ENCODE measurements around the gene EEFSEC. TPM values are rescaled to one million over a fixed set of nuclear protein-coding genes. Genes with fewer than 3 reads are reported as not detected.
A peak's percentile ranks its signal among the peaks of the same experiment; 100 is the strongest.

Gene EEFSEC
- total RNA-seq, 1 donor from 2014 or later: 24.6 TPM

DNA sequence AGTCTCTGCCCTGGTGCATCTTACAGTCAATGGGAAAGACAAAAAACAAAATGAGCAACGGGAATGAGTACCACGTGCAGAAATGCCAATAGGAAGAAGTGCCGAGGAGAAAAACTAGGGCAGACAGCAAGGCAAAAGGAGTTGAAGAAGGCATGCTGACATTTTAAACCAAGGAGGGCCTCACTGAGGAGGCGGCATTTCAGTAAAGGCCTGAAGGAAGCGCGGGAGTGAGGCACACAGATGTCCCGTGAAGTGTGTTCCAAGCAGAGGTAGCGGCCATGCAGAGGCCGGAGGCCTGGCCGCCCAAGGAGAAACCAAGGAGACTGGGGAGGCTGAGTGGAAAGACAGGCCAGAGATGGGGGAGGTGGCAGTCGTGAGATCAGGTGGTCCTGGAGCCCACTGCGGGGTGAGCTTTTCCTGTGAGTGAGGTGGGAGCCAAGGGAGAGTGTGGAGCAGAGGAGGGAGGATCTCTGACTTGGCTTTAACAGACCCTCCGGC lies 278.6 kb downstream of the EEFSEC start:
- no peak overlapping the region for H3K4me3 ChIP-seq
- peaks cover 10% of the 10 kb centered on the region for H3K4me1 ChIP-seq
- TF ChIP-seq POLR2AphosphoS5 (IDR thresholded peaks at IDR 0.05; ENCODE audit: insufficient read depth in 1 of 2, low read depth in 1 of 2) (no peak), POLR2A (IDR thresholded peaks at IDR 0.05) (no peak)
- TF ChIP-seq, protein P1, sequence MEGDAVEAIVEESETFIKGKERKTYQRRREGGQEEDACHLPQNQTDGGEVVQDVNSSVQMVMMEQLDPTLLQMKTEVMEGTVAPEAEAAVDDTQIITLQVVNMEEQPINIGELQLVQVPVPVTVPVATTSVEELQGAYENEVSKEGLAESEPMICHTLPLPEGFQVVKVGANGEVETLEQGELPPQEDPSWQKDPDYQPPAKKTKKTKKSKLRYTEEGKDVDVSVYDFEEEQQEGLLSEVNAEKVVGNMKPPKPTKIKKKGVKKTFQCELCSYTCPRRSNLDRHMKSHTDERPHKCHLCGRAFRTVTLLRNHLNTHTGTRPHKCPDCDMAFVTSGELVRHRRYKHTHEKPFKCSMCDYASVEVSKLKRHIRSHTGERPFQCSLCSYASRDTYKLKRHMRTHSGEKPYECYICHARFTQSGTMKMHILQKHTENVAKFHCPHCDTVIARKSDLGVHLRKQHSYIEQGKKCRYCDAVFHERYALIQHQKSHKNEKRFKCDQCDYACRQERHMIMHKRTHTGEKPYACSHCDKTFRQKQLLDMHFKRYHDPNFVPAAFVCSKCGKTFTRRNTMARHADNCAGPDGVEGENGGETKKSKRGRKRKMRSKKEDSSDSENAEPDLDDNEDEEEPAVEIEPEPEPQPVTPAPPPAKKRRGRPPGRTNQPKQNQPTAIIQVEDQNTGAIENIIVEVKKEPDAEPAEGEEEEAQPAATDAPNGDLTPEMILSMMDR (IDR thresholded peaks at IDR 0.05): no peak
- DNase-seq (ENCODE audit: extremely low spot score in 2 of 2): no peak
- no peaks in the 10 kb centered on the region for H3K9me3 ChIP-seq
- intact Hi-C loops (cut with DNase I): no loop called here
- H3K27me3 ChIP-seq: no peaks in the 10 kb centered on the region
- no peak overlapping the region for H3K27ac ChIP-seq
- H3K36me3 ChIP-seq: no peaks in the 10 kb centered on the region

DNA sequence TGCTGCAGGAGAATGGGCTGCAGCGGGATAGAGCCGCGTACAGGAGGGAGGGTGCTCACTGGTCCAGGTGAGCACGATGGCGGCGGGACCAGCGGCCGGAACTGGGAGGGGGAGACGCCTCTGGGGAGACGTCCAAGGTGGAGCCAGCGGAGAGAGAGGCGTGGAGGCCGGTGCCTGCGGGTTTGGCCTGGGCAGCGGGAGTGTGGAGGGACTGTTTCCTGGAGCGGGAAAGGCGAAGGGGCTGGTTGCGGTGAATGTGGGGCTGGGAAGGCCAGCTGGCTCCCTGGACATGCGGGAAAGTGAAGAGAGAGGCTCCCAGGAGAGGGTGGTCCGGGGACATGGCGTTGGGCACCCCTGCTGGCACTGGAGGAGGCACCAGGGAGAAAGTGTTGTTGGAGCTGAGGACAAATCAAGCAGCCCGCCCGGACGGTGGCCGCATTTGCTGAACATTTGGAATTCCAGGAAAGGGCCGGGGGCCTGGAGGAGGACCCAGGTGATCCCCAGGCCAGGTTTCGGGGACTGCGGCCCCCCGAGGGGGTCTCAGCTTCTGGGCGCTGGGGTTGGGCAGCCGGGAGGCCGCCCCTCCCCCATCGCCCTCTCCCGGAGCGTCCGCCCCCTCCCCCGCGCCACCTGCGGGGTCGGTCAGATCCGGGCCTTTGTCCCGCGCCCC lies 279.2 kb downstream of the EEFSEC start:
- Histone ChIP-seq H3K4me1 (peaks cover 10% of the 10 kb centered on the region), H3K9me3 (no peaks in the 10 kb centered on the region), H3K27ac (no peak overlapping the region), H3K36me3 (no peaks in the 10 kb centered on the region), H3K4me3 (peak overlapping the region; percentile 25 to 49), H3K27me3 (no peaks in the 10 kb centered on the region)
- TF ChIP-seq, protein P1 (IDR thresholded peaks at IDR 0.05): no peak
- TF ChIP-seq POLR2AphosphoS5 (IDR thresholded peaks at IDR 0.05; ENCODE audit: insufficient read depth in 1 of 2, low read depth in 1 of 2) (no peak), POLR2A (IDR thresholded peaks at IDR 0.05) (no peak)
- intact Hi-C loops (cut with DNase I): no loop called here
- DNase-seq (ENCODE audit: extremely low spot score in 2 of 2): no peak

DNA sequence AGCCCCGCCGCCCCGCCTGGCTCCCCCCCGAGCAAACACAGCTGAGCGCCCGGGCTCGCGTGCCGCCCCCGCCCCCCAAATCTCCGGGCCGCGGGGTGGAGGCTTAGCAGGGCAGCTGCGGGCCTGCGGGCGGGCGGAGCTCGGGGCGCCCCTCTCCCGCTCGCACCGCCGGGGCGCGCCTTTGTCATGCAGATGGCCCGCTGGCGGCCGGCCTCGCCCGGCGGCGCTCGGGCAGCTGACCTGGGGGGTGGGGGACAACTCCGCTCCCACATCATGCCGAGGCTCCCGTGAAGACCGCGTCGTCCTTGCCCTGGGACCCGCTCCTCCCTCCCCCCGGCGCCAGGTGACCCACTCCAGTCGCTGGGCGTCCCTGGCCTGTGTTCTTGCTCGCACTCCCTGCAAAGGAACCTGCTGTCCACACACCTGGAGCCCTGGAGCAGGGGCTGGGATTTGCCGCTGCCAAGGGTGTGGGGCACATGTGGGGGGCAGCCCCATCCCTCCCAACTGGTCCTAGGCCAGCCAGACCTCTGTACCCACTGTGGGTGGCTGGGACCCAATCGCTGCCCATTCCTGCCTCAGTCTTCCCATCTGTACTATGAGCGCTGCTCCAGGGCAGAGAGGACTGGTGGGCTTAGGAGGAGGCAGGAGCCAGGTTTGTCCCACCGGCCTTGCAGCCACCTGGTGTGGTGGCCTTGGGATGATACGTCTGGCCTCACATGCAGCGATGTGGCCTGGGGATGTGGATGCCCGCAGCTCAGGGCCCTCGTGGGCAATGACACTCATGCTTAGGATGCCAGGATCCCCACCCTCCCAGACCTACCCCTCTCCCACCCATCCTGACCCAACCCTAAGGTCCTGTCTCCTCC lies 279.9 kb downstream of the EEFSEC start:
- H3K4me3 ChIP-seq: peak overlapping the region; percentile 25 to 49
- DNase-seq (ENCODE audit: extremely low spot score in 2 of 2): no peak
- H3K27me3 ChIP-seq: no peaks in the 10 kb centered on the region
- H3K9me3 ChIP-seq: no peaks in the 10 kb centered on the region
- TF ChIP-seq, protein P1 (IDR thresholded peaks at IDR 0.05): no peak
- TF ChIP-seq POLR2AphosphoS5 (IDR thresholded peaks at IDR 0.05; ENCODE audit: insufficient read depth in 1 of 2, low read depth in 1 of 2): no peak
- TF ChIP-seq POLR2A (IDR thresholded peaks at IDR 0.05): no peak
- H3K36me3 ChIP-seq: no peaks in the 10 kb centered on the region
- H3K4me1 ChIP-seq: peaks cover 10% of the 10 kb centered on the region
- intact Hi-C loops (cut with DNase I): no loop called here
- H3K27ac ChIP-seq: no peak overlapping the region

DNA sequence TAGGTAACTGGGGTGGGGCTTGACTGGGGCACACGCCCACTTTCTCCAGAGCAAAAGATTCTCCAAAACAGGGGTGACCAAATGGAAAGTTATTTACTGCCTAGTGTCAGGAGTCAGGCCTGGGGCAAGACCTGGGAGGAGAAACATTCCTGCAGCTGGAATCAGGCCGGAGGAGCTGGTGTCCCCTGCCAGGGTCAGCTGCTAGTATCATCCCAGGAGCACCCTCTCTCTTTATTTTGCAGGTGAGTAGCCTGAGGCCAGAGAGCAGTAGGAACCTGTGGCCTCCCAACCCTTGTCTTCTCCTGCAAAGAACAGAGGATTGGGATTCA lies 280.5 kb downstream of the EEFSEC start:
- Histone ChIP-seq H3K27me3 (no peaks in the 10 kb centered on the region), H3K36me3 (no peaks in the 10 kb centered on the region), H3K4me1 (peaks cover 10% of the 10 kb centered on the region), H3K27ac (no peak overlapping the region), H3K9me3 (no peaks in the 10 kb centered on the region), H3K4me3 (no peak overlapping the region)
- DNase-seq (ENCODE audit: extremely low spot score in 2 of 2): no peak
- intact Hi-C loops (cut with DNase I): no loop called here
- TF ChIP-seq, protein P1 (IDR thresholded peaks at IDR 0.05): no peak
- TF ChIP-seq POLR2AphosphoS5 (IDR thresholded peaks at IDR 0.05; ENCODE audit: insufficient read depth in 1 of 2, low read depth in 1 of 2) (no peak), POLR2A (IDR thresholded peaks at IDR 0.05) (no peak)
